OCI-LY7 (cell line): ENCODE results near the gene ZNF667. TPM values are rescaled to one million over a fixed set of nuclear protein-coding genes. Genes with fewer than 3 reads are reported as not detected.

ENCODE experiments used
- BruUV-seq: library from RNA; stranded (reverse); fragments of 400-500 nt; replicated peaks from 2 replicates; lab custom pipeline; 2021; lab: Mats Ljungman, UMichigan
- CTCF ChIA-PET: fragments of 300-600 bp; sonication (Branson Sonifier 250); formaldehyde crosslinking; loops from one replicate; lab custom pipeline; 2022; ENCODE audit warnings: antibody characterized with exemption; ENCODE audit not compliant: unreplicated experiment; lab: Charles Lee
- POLR2A ChIA-PET: fragments of 300-600 bp; sonication (Branson Sonifier 250); formaldehyde crosslinking; loops from one replicate; lab custom pipeline; 2022; ENCODE audit warnings: antibody characterized with exemption; lab: Charles Lee
- DNase-seq: peaks from one replicate; pipeline ENCODE4 v3.0.0-alpha.2; 2015; ENCODE audit warnings: low spot score
- H2AFZ ChIP-seq: fragments of 200-600 bp; sonication (generic), shearing (Covaris generic); 2 replicates; pipeline ENCODE4 v1.6.1; 2014; ENCODE audit warnings: mild to moderate bottlenecking, antibody characterized with exemption, low read length, moderate library complexity
- H3K27ac ChIP-seq: fragments of 200-600 bp; sonication (generic); 2 replicates; pipeline ENCODE4 v1.5.1; 2014; ENCODE audit warnings: mixed run types, low read depth, mild to moderate bottlenecking, moderate library complexity, low read length, inconsistent platforms; ENCODE audit not compliant: poor library complexity, severe bottlenecking
- H3K36me3 ChIP-seq: fragments of 200-600 bp; sonication (generic); 2 replicates; pipeline ENCODE4 v1.6.1; 2014; ENCODE audit warnings: mild to moderate bottlenecking, antibody characterized with exemption, low read length, moderate library complexity, mixed read lengths; ENCODE audit not compliant: insufficient read depth
- H3K4me1 ChIP-seq: fragments of 200-600 bp; sonication (generic); 2 replicates; pipeline ENCODE4 v1.5.1; 2014; ENCODE audit warnings: mild to moderate bottlenecking, low read length; ENCODE audit not compliant: insufficient read depth, poor library complexity, severe bottlenecking
- H3K4me2 ChIP-seq: fragments of 200-600 bp; sonication (generic); 2 replicates; pipeline ENCODE4 v1.6.1; 2014; ENCODE audit warnings: mild to moderate bottlenecking, low read length
- H3K4me3 ChIP-seq: fragments of 200-600 bp; sonication (generic); 2 replicates; pipeline ENCODE4 v1.5.1; 2014; ENCODE audit warnings: mild to moderate bottlenecking, low read depth, low read length; ENCODE audit not compliant: poor library complexity, severe bottlenecking
- H3K79me2 ChIP-seq: fragments of 200-600 bp; sonication (generic); 2 replicates; pipeline ENCODE4 v1.6.1; 2016; ENCODE audit warnings: low read depth, mild to moderate bottlenecking, low read length, moderate library complexity, mixed read lengths; ENCODE audit not compliant: insufficient read depth
- H3K9me2 ChIP-seq: fragments of 200-600 bp; sonication (generic); 2 replicates; pipeline ENCODE4 v1.6.1; 2016; ENCODE audit warnings: mild to moderate bottlenecking, low read length, mixed read lengths; ENCODE audit not compliant: insufficient read depth
- H3K9me3 ChIP-seq: fragments of 200-600 bp; sonication (generic); 2 replicates; pipeline ENCODE4 v1.6.1; 2014; ENCODE audit warnings: mild to moderate bottlenecking, mixed run types, low read length, mixed read lengths
- H4K20me1 ChIP-seq: fragments of 200-600 bp; sonication (generic); 2 replicates; pipeline ENCODE4 v1.6.1; 2014; ENCODE audit warnings: mild to moderate bottlenecking, antibody characterized with exemption, low read length, moderate library complexity, mixed read lengths; ENCODE audit not compliant: insufficient read depth
- EZH2phosphoT487 ChIP-seq: fragments of 200-600 bp; sonication (generic); IDR thresholded peaks from 2 replicates; pipeline ENCODE4 v1.6.1; 2018; ENCODE audit warnings: low read depth, borderline replicate concordance, mild to moderate bottlenecking, mixed run types, antibody characterized with exemption, low read length, moderate library complexity, mixed read lengths
- intact Hi-C: fragments of 100-400 bp; cut with micrococcal nuclease; formaldehyde crosslinking; loops from one replicate; pipeline ENCODE4 v1.10.0; 2022; ENCODE audit not compliant: unreplicated experiment
- total RNA-seq, 2 experiments: library from RNA; depleted of rRNA in 1 of 2; stranded (reverse); fragments of >200 nt in 1 of 2; shearing (Covaris generic) in 1 of 2; gene quantifications; 2 replicates each; pipeline ENCODE4 v1.2.3, GENCODE V29; 2014 to 2022
- TF ChIP-seq, protein P1 (sequence below): fragments of 200-600 bp; sonication (generic); conservative IDR thresholded peaks from 2 replicates; pipeline ENCODE4 v1.5.1; 2014; ENCODE audit warnings: mild to moderate bottlenecking, antibody characterized with exemption, low read length, moderate library complexity, mixed read lengths

Gene ZNF667
- total RNA-seq, 2 experiments from 2014 or later, result not detected

DNA sequence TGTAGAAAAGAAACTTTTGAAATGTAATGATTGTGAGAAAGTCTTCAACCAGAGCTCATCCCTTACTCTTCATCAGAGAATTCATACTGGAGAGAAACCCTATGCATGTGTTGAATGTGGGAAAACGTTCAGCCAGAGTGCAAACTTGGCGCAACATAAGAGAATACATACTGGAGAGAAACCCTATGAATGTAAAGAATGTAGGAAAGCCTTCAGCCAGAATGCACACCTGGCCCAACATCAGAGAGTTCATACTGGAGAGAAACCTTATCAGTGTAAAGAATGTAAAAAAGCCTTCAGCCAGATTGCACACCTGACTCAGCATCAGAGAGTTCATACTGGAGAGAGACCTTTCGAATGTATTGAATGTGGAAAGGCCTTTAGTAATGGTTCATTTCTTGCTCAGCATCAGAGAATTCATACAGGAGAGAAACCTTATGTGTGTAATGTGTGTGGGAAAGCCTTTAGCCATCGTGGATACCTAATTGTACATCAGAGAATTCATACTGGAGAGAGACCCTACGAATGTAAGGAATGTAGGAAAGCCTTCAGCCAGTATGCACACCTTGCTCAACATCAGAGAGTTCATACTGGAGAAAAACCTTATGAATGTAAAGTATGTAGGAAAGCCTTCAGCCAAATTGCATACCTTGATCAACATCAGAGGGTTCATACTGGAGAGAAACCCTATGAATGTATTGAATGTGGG is 53.7 kb downstream of the ZNF667 start:
- no TSS peak for BruUV-seq
- Histone ChIP-seq H4K20me1 (no peaks in the 10 kb centered on the region), H3K4me1 (no peaks in the 10 kb centered on the region), H3K4me3 (no peak overlapping the region), H3K36me3 (no peaks in the 10 kb centered on the region), H3K9me3 (peaks cover 71% of the 10 kb centered on the region), H3K4me2 (no peak overlapping the region), H3K79me2 (no peaks in the 10 kb centered on the region), H3K27ac (no peak overlapping the region), H3K9me2 (no peaks in the 10 kb centered on the region), H2AFZ (no peak overlapping the region)
- ChIA-PET CTCF (no interaction called here), POLR2A (interaction anchor here (0.6 kb wide), 1 partner anchor 20 kb away, joined by 3 read pairs; no protein-coding TSS in a partner anchor)
- intact Hi-C loops, result no loop called here
- TF ChIP-seq, protein P1, sequence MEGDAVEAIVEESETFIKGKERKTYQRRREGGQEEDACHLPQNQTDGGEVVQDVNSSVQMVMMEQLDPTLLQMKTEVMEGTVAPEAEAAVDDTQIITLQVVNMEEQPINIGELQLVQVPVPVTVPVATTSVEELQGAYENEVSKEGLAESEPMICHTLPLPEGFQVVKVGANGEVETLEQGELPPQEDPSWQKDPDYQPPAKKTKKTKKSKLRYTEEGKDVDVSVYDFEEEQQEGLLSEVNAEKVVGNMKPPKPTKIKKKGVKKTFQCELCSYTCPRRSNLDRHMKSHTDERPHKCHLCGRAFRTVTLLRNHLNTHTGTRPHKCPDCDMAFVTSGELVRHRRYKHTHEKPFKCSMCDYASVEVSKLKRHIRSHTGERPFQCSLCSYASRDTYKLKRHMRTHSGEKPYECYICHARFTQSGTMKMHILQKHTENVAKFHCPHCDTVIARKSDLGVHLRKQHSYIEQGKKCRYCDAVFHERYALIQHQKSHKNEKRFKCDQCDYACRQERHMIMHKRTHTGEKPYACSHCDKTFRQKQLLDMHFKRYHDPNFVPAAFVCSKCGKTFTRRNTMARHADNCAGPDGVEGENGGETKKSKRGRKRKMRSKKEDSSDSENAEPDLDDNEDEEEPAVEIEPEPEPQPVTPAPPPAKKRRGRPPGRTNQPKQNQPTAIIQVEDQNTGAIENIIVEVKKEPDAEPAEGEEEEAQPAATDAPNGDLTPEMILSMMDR, result no peak
- no peak for TF ChIP-seq EZH2phosphoT487
- no peak for DNase-seq

DNA sequence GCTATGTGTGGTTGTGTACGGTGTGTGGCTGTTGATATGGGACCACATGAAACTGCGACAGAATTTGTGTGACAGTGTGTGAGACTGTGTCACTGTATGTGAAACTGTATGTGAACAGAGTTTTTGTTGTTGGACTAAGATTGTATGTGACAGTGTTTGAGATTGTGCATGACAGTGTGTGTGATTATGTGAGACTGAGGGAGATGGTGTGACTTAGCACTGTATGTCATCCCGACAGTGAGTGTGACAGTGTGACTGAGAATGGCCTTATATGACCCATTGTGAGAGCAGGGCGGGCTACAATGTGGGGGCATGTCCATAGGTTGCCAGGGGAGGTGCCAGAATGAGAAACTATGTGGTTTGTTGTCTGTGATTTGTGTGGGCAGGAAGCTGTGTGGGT is 72.1 kb downstream of the ZNF667 start:
- H3K4me2 ChIP-seq, result no peak overlapping the region
- POLR2A ChIA-PET, result no interaction called here
- DNase-seq, result no peak

More for the DNA sequence above, 72.1 kb downstream of the ZNF667 start:
- no peaks in the 10 kb centered on the region for H3K9me2 ChIP-seq
- peaks cover 2% of the 10 kb centered on the region; the same call in 1 of the 2 replicates for H3K9me3 ChIP-seq
- intact Hi-C loops, result no loop called here
- H3K79me2 ChIP-seq, result no peaks in the 10 kb centered on the region
- CTCF ChIA-PET, result no interaction called here
- H3K4me3 ChIP-seq, result no peak overlapping the region
- TF ChIP-seq, protein P1, result no peak
- no peak for TF ChIP-seq EZH2phosphoT487
- no TSS peak for BruUV-seq
- H2AFZ ChIP-seq, result no peak overlapping the region; the same call in 1 of the 2 replicates
- no peaks in the 10 kb centered on the region for H4K20me1 ChIP-seq
- no peak overlapping the region for H3K27ac ChIP-seq
- H3K4me1 ChIP-seq, result no peaks in the 10 kb centered on the region
- no peaks in the 10 kb centered on the region for H3K36me3 ChIP-seq
